ENCODE results near the gene ADAMTS19.

DNA sequence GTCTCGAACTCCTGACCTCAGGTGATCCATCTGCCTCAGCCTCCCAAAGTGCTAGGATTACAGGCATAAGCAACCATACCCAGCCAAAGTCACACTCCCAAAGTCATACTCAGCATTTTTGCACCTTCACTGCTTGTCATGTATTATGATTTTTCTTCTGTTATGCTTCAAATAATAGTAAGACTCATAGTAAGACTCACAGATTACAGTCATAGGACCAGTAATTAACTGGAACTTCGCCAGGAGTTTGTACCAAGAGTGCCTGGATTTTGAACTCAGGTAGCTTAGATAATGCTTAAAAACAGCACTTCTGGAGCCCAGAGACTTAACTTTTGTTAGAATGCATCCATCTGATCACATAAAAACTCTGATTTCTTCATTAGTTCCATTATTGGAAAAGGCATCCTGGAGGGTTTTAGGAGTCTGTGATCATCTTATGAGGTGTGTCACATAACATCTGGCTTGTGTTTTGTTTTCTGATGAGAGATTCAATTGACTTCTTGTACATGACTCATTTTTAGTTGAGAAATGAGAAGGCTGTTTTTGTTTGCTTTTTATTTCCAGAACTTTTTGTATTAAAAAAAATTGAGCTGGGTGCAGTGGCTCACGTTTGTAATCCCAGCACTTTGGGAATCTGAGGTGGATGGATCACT, 131.5 kb downstream of the ADAMTS19 start:
- TF ChIP-seq, protein P1, sequence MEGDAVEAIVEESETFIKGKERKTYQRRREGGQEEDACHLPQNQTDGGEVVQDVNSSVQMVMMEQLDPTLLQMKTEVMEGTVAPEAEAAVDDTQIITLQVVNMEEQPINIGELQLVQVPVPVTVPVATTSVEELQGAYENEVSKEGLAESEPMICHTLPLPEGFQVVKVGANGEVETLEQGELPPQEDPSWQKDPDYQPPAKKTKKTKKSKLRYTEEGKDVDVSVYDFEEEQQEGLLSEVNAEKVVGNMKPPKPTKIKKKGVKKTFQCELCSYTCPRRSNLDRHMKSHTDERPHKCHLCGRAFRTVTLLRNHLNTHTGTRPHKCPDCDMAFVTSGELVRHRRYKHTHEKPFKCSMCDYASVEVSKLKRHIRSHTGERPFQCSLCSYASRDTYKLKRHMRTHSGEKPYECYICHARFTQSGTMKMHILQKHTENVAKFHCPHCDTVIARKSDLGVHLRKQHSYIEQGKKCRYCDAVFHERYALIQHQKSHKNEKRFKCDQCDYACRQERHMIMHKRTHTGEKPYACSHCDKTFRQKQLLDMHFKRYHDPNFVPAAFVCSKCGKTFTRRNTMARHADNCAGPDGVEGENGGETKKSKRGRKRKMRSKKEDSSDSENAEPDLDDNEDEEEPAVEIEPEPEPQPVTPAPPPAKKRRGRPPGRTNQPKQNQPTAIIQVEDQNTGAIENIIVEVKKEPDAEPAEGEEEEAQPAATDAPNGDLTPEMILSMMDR (IDR thresholded peaks at IDR 0.05; ENCODE audit: low read length) = no peak
- TF ChIP-seq EZH2 (IDR thresholded peaks at IDR 0.05; ENCODE audit: borderline replicate concordance, low read length) = no peak

Data from OCI-LY1 (cell line).